Stromal cell of bone marrow (primary cell): ENCODE data around the gene KRTAP5-8.
"Not testable (repeated sequence)": the region's sequence is repeated elsewhere in the genome, so short reads cannot be mapped to it uniquely, and the experiment has no call there.

Source experiments
- DNase-seq: peaks from one replicate; pipeline ENCODE4 v3.0.0-alpha.2; 2012; ENCODE audit warnings: low read depth

Gene KRTAP5-8

GRCh38 chr11:71544525-71545214 is 6.8 kb downstream of the KRTAP5-8 start:
- DNase-seq: no peak

GRCh38 chr11:71545405-71545966 is 7.7 kb downstream of the KRTAP5-8 start:
- no peak for DNase-seq

- no peak for DNase-seq
These were observed 10.3 kb downstream of the KRTAP5-8 start, which contains the start of gene KRTAP5-9 for GRCh38 chr11:71548120-71548519. TSS of gene KRTAP5-9 (plus strand) at chr11:71548420. CDS start at chr11:71548658, 238 bp downstream.

GRCh38 chr11:71548716-71549151 is 10.9 kb downstream of the KRTAP5-8 start:
- DNase-seq: no peak

- no peak for DNase-seq
These were observed 13.9 kb downstream of the KRTAP5-8 start for GRCh38 chr11:71551711-71552110.

- DNase-seq: no peak
These were observed 17.2 kb downstream of the KRTAP5-8 start for GRCh38 chr11:71554996-71555395.

- no peak for DNase-seq
These were observed 17.7 kb downstream of the KRTAP5-8 start for GRCh38 chr11:71555508-71555907.

- DNase-seq: no peak
These were observed 18.2 kb downstream of the KRTAP5-8 start for GRCh38 chr11:71556018-71556417.

GRCh38 chr11:71557257-71557656 is 19.4 kb downstream of the KRTAP5-8 start:
- DNase-seq: no peak

GRCh38 chr11:71558996-71559395 is 21.2 kb downstream of the KRTAP5-8 start:
- no peak for DNase-seq

- no peak for DNase-seq
These were observed 24.3 kb downstream of the KRTAP5-8 start for GRCh38 chr11:71562120-71562519.

GRCh38 chr11:71563406-71563805 is 25.6 kb downstream of the KRTAP5-8 start:
- peak; percentile 25 for DNase-seq

- no peak for DNase-seq
These were observed 26.6 kb downstream of the KRTAP5-8 start for GRCh38 chr11:71564430-71564829.

- no peak for DNase-seq
These were observed 27.4 kb downstream of the KRTAP5-8 start, which contains the start of gene KRTAP5-10 for GRCh38 chr11:71565263-71565662. TSS of gene KRTAP5-10 (plus strand) at chr11:71565563. CDS start at chr11:71565588, 25 bp downstream.

GRCh38 chr11:71566081-71566620 is 28.3 kb downstream of the KRTAP5-8 start:
- DNase-seq: no peak

- DNase-seq: not testable (repeated sequence)
These were observed 29.1 kb downstream of the KRTAP5-8 start for GRCh38 chr11:71566626-71567599.

- DNase-seq: not testable (repeated sequence)
These were observed 29.8 kb downstream of the KRTAP5-8 start for GRCh38 chr11:71567633-71568032.

- DNase-seq: peak; percentile 9
These were observed 31.0 kb downstream of the KRTAP5-8 start for GRCh38 chr11:71568704-71569349.

- DNase-seq: not testable (repeated sequence)
These were observed 33.5 kb downstream of the KRTAP5-8 start for GRCh38 chr11:71571101-71571850.

- no peak for DNase-seq
These were observed 35.0 kb downstream of the KRTAP5-8 start for GRCh38 chr11:71572811-71573210.

GRCh38 chr11:71574418-71574817 is 36.6 kb downstream of the KRTAP5-8 start:
- no peak for DNase-seq
